Lung (tissue), 12 donors: ENCODE data around the gene PLAAT4. TPM values are rescaled to one million over a fixed set of nuclear protein-coding genes. Genes with fewer than 3 reads are reported as not detected.

Experiments
- ATAC-seq: fragments of 200-7000 bp; cut with Tn5 transposase; one replicate; pipeline ENCODE4 v1.9.1; 2020; ENCODE audit warnings: moderate number of reproducible peaks; ENCODE audit not compliant: insufficient read depth, low FRiP score
- DNase-seq, 3 donors: peaks; one replicate each; pipeline ENCODE4 v3.0.0-alpha.2; 2013 to 2017
- H3K27ac ChIP-seq, 2 donors: one replicate each; pipeline ENCODE4 v1.5.1; 2013; ENCODE audit warnings: mild to moderate bottlenecking in 2 of 2, moderate library complexity in 2 of 2, control low read depth in 1 of 2, inconsistent platforms in 1 of 2, low read depth in 1 of 2, low read length in 1 of 2
- H3K27me3 ChIP-seq, 3 donors: one replicate each; pipeline ENCODE4 v1.5.1; 2013; ENCODE audit warnings: low read length in 2 of 3; ENCODE audit not compliant: control insufficient read depth in 3 of 3, insufficient read depth in 3 of 3
- H3K36me3 ChIP-seq, 4 donors: one replicate each; pipeline ENCODE4 v1.5.1; 2013; ENCODE audit warnings: low read length in 4 of 4, mild to moderate bottlenecking in 1 of 4, moderate library complexity in 1 of 4; ENCODE audit not compliant: control insufficient read depth in 4 of 4, insufficient read depth in 4 of 4
- H3K4me1 ChIP-seq, 5 donors: one replicate each; pipeline ENCODE4 v1.5.1; 2013; ENCODE audit warnings: low read length in 5 of 5, mild to moderate bottlenecking in 2 of 5, moderate library complexity in 1 of 5; ENCODE audit not compliant: control insufficient read depth in 5 of 5, insufficient read depth in 5 of 5
- H3K4me3 ChIP-seq: one replicate; pipeline ENCODE4 v1.5.1; 2013; ENCODE audit warnings: mild to moderate bottlenecking, control low read depth, moderate library complexity
- H3K9ac ChIP-seq, 2 donors: one replicate each; pipeline ENCODE4 v1.5.1; 2013; ENCODE audit warnings: low read length in 2 of 2, control low read depth in 1 of 2; ENCODE audit not compliant: insufficient read depth in 1 of 2
- H3K9me3 ChIP-seq, 4 donors: one replicate each; pipeline ENCODE4 v1.5.1; 2013; ENCODE audit warnings: low read length in 3 of 4, mild to moderate bottlenecking in 1 of 4, moderate library complexity in 1 of 4; ENCODE audit not compliant: control insufficient read depth in 4 of 4, insufficient read depth in 3 of 4
- CTCF ChIP-seq: IDR thresholded peaks from 2 replicates; pipeline ENCODE4 v1.5.1; 2012; ENCODE audit warnings: mild to moderate bottlenecking; ENCODE audit errors: control extremely low read depth, extremely low read depth
- WGBS, 2 donors: extraction: QIAGEN DNeasy Blood & Tissue Kit; methylation state at CpG; one replicate each; pipeline ENCODE4 v1.1.7; 2013; 5-methylcytosine and 5-hydroxymethylcytosine counted together
- polyA plus RNA-seq, 2 donors: library from polyadenylated mRNA; stranded (reverse); fragments of 200-250 nt; gene quantifications; one replicate each; pipeline ENCODE4 v1.2.1, GENCODE V29; 2013
- total RNA-seq, 2 donors: library from RNA; depleted of rRNA in 1 of 2; stranded (reverse); fragments of >200 nt in 1 of 2; gene quantifications; one replicate each; pipeline ENCODE4 v1.2.1, GENCODE V29; 2014 to 2021
- donor health status: control.
- donor health status: control.
- donor health status: Bipolar disorder and iron deficiency.
- donor health status: healthy.
- donor health status: DM: yes; HTN: yes; CAD: no.

The PLAAT4 gene
- total and polyA plus RNA-seq, 4 donors = 49.7 to 336 (median 148) TPM

GRCh38 chr11:63564056-63564774, 27.6 kb downstream of the PLAAT4 start:
- Histone ChIP-seq H3K27ac (peak overlapping the region in 1 of 2 donors; percentile 89), H3K4me3 (no peak overlapping the region), H3K36me3 (no peaks in the 10 kb centered on the region), H3K9me3 (no peaks in the 10 kb centered on the region), H3K9ac (no peak overlapping the region), H3K27me3 (no peaks in the 10 kb centered on the region), H3K4me1 (peaks cover 0 to 8% (median 0%) of the 10 kb centered on the region in 5 donors)
- TF ChIP-seq CTCF = no peak
- DNase-seq = no peak
- ATAC-seq = no peak
- 77 to 82% methylated on average over 7 of the region's 7 CpGs for WGBS, 2 donors

GRCh38 chr11:63564784-63565350, 28.3 kb downstream of the PLAAT4 start:
- Histone ChIP-seq H3K9me3 (no peaks in the 10 kb centered on the region), H3K4me3 (no peak overlapping the region), H3K4me1 (peaks cover 0 to 5% (median 0%) of the 10 kb centered on the region in 5 donors), H3K27ac (peak overlapping the region in 1 of 2 donors; percentile 89), H3K9ac (no peak overlapping the region), H3K36me3 (no peaks in the 10 kb centered on the region), H3K27me3 (peaks cover 0 to 2% (median 0%) of the 10 kb centered on the region in 3 donors)
- DNase-seq (no peak), ATAC-seq (no peak)
- 69 to 71% methylated on average over 4 of the region's 4 CpGs for WGBS, 2 donors
- TF ChIP-seq CTCF = no peak

- peak in 2 of 3 donors; percentile 26 to 29 for DNase-seq
Measured at GRCh38 chr11:63567044-63567840, 30.6 kb downstream of the PLAAT4 start.

More at GRCh38 chr11:63567044-63567840, 30.6 kb downstream of the PLAAT4 start:
- Histone ChIP-seq H3K9me3 (no peaks in the 10 kb centered on the region), H3K36me3 (no peaks in the 10 kb centered on the region), H3K27me3 (peaks cover 0 to 5% (median 0%) of the 10 kb centered on the region in 3 donors), H3K9ac (no peak overlapping the region), H3K27ac (peak overlapping the region; percentile 54 to 84), H3K4me1 (peaks cover 0 to 5% (median 0%) of the 10 kb centered on the region in 5 donors), H3K4me3 (no peak overlapping the region)
- no peak for TF ChIP-seq CTCF
- ATAC-seq = peak; percentile 87
- WGBS, 2 donors = 35 to 38% methylated on average over 5 of the region's 5 CpGs
